Transverse colon (tissue), 4 donors: ENCODE data around the gene S100A10. TPM values are rescaled to one million over a fixed set of nuclear protein-coding genes. Genes with fewer than 3 reads are reported as not detected.
A peak's percentile ranks its signal among the peaks of the same experiment; 100 is the strongest.

Experiments
- DNase-seq: peaks from one replicate; pipeline ENCODE4 v3.0.0-alpha.2; 2019
- H3K27ac ChIP-seq, 4 donors: fragments of 200-600 bp; sonication (generic); 2 replicates each; pipeline ENCODE4 v1.5.1; 2016 to 2018; ENCODE audit warnings: inconsistent platforms in 4 of 4
- H3K27me3 ChIP-seq: fragments of 200-600 bp; sonication (generic); 2 replicates; pipeline ENCODE4 v1.5.1; 2017; ENCODE audit warnings: inconsistent platforms
- H3K36me3 ChIP-seq, 4 donors: fragments of 200-600 bp; sonication (generic); 2 replicates each; pipeline ENCODE4 v1.5.1; 2017 to 2019; ENCODE audit warnings: inconsistent platforms in 4 of 4
- H3K4me1 ChIP-seq, 4 donors: fragments of 200-600 bp; sonication (generic); 2 replicates each; pipeline ENCODE4 v1.5.1; 2017 to 2020; ENCODE audit warnings: inconsistent platforms in 4 of 4
- H3K4me3 ChIP-seq, 4 donors: fragments of 200-600 bp; sonication (generic); 1 replicate in 1 of 4; 2 replicates in 3 of 4; pipeline versions ENCODE4 v1.5.1 to v1.6.1; 2017 to 2019; ENCODE audit warnings: inconsistent platforms in 4 of 4
- H3K9me3 ChIP-seq, 2 donors: fragments of 200-600 bp; sonication (generic); 2 replicates each; pipeline ENCODE4 v1.5.1; 2017 to 2019; ENCODE audit warnings: inconsistent platforms in 2 of 2
- EP300 ChIP-seq: sonication (generic); formaldehyde crosslinking; IDR thresholded peaks from one replicate; pipeline ENCODE4 v1.6.1; 2017; ENCODE audit warnings: antibody characterized with exemption, low read depth
- POLR2A ChIP-seq: fragments of 450-650 bp; IDR thresholded peaks from one replicate; pipeline ENCODE4 v1.6.1; 2016; ENCODE audit warnings: antibody characterized with exemption, mild to moderate bottlenecking, moderate library complexity
- POLR2AphosphoS5 ChIP-seq, 3 donors: sonication (generic); formaldehyde crosslinking; IDR thresholded peaks; one replicate each; pipeline ENCODE4 v1.6.1; 2016; ENCODE audit warnings: antibody characterized with exemption in 3 of 3
- WGBS, 2 donors: methylation state at CpG; one replicate each; pipeline ENCODE4 v1.1.5; 2018; ENCODE audit warnings: low coverage in 1 of 2; 5-methylcytosine and 5-hydroxymethylcytosine counted together
- in situ Hi-C, 4 donors: fragments of 200-750 bp; cut with MboI; loops; one replicate each; pipeline versions ENCODE4 v1.15.0 to v1.15.1; 2017; ENCODE audit warnings: low sequenced_read_pairs in 3 of 4, low pct_ligation_motif_present in 1 of 4, low pct_unique_long_range_greater_than_20kb in 1 of 4
- intact Hi-C: fragments of 100-400 bp; cut with DNase I; formaldehyde crosslinking; loops from one replicate; pipeline ENCODE4 v1.15.1; 2023; ENCODE audit warnings: low total_unique reads
- total RNA-seq, 4 donors: library from RNA; depleted of rRNA; stranded (reverse); fragments of >200 nt; gene quantifications; one replicate each; pipeline ENCODE4 v1.1.0, GENCODE V29; 2016
- TF ChIP-seq, protein P1 (sequence below), 5 experiments: fragments of 200-600 bp in 3 of 5; fragments of 450-650 bp in 2 of 5; sonication (generic) in 3 of 5; IDR thresholded peaks; 1 replicate in 2 of 5; 2 replicates in 3 of 5; pipeline ENCODE4 v1.5.1; 2016 to 2017; ENCODE audit warnings: antibody characterized with exemption in 5 of 5, inconsistent platforms in 3 of 5, mild to moderate bottlenecking in 2 of 5, moderate library complexity in 1 of 5

S100A10 gene
- total RNA-seq, 4 donors from 2014 or later, result 59.1 to 289 (median 251) TPM

- Histone ChIP-seq H3K4me1 (peaks cover 7 to 33% (median 24%) of the 10 kb centered on the region in 4 donors), H3K36me3 (peaks cover 0 to 24% (median 11%) of the 10 kb centered on the region in 4 donors), H3K27me3 (no peaks in the 10 kb centered on the region), H3K27ac (peak overlapping the region; percentile 92 to 96 (median 94)), H3K4me3 (peak overlapping the region in 3 of 4 donors; percentile 54 to 74 (median 60)), H3K9me3 (no peaks in the 10 kb centered on the region)
- TF ChIP-seq, protein P1, sequence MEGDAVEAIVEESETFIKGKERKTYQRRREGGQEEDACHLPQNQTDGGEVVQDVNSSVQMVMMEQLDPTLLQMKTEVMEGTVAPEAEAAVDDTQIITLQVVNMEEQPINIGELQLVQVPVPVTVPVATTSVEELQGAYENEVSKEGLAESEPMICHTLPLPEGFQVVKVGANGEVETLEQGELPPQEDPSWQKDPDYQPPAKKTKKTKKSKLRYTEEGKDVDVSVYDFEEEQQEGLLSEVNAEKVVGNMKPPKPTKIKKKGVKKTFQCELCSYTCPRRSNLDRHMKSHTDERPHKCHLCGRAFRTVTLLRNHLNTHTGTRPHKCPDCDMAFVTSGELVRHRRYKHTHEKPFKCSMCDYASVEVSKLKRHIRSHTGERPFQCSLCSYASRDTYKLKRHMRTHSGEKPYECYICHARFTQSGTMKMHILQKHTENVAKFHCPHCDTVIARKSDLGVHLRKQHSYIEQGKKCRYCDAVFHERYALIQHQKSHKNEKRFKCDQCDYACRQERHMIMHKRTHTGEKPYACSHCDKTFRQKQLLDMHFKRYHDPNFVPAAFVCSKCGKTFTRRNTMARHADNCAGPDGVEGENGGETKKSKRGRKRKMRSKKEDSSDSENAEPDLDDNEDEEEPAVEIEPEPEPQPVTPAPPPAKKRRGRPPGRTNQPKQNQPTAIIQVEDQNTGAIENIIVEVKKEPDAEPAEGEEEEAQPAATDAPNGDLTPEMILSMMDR (IDR thresholded peaks at IDR 0.05), result peak; percentile 63 to 88 (median 76)
- peak in 2 of 3 donors; percentile 10 to 21 for TF ChIP-seq POLR2AphosphoS5 (IDR thresholded peaks at IDR 0.05)
- no peak for TF ChIP-seq POLR2A
- TF ChIP-seq EP300, result no peak
- 4 to 11% methylated on average over 4 to 8 of the region's 8 CpGs for WGBS, 2 donors
- in situ Hi-C loops, result no loop called here
- peak; percentile 72 for DNase-seq
- intact Hi-C loops, result no loop called here
Observed at GRCh38 chr1:152034654-152035538, 41.2 kb upstream of the S100A10 start.

GRCh38 chr1:152034324-152034653 lies 40.6 kb upstream of the S100A10 start:
- Histone ChIP-seq H3K27ac (peak overlapping the region; percentile 92 to 96 (median 94)), H3K9me3 (no peaks in the 10 kb centered on the region), H3K36me3 (peaks cover 0 to 24% (median 11%) of the 10 kb centered on the region in 4 donors), H3K4me1 (peaks cover 7 to 33% (median 24%) of the 10 kb centered on the region in 4 donors), H3K4me3 (peak overlapping the region in 1 of 4 donors; percentile 74), H3K27me3 (no peaks in the 10 kb centered on the region)
- in situ Hi-C loops (no loop called here), intact Hi-C loops (no loop called here)
- no peak for TF ChIP-seq POLR2A
- TF ChIP-seq EP300, result no peak
- TF ChIP-seq, protein P1 (IDR thresholded peaks at IDR 0.05), result no peak
- no peak for TF ChIP-seq POLR2AphosphoS5 (IDR thresholded peaks at IDR 0.05)
- no peak for DNase-seq
- WGBS, 2 donors, result 50 to 69% methylated on average over 1 of the region's 1 CpG

GRCh38 chr1:152029929-152030211 lies 36.2 kb upstream of the S100A10 start:
- intact Hi-C loops, result no loop called here
- in situ Hi-C loops, result no loop called here

More at GRCh38 chr1:152029929-152030211, 36.2 kb upstream of the S100A10 start:
- H3K27me3 ChIP-seq, result no peaks in the 10 kb centered on the region
- H3K4me1 ChIP-seq, result peaks cover 1 to 15% (median 11%) of the 10 kb centered on the region in 4 donors
- peaks cover 0 to 24% (median 11%) of the 10 kb centered on the region in 4 donors for H3K36me3 ChIP-seq
- no peak for TF ChIP-seq POLR2AphosphoS5 (IDR thresholded peaks at IDR 0.05)
- TF ChIP-seq EP300, result no peak
- TF ChIP-seq, protein P1 (IDR thresholded peaks at IDR 0.05), result no peak
- no peak for TF ChIP-seq POLR2A
- no peak overlapping the region for H3K27ac ChIP-seq
- WGBS, 2 donors, result 90 to 94% methylated on average over 4 of the region's 4 CpGs
- H3K9me3 ChIP-seq, result no peaks in the 10 kb centered on the region
- no peak overlapping the region for H3K4me3 ChIP-seq
- DNase-seq, result no peak
